Measurements from ENCODE around the gene INKA2.

DNA sequence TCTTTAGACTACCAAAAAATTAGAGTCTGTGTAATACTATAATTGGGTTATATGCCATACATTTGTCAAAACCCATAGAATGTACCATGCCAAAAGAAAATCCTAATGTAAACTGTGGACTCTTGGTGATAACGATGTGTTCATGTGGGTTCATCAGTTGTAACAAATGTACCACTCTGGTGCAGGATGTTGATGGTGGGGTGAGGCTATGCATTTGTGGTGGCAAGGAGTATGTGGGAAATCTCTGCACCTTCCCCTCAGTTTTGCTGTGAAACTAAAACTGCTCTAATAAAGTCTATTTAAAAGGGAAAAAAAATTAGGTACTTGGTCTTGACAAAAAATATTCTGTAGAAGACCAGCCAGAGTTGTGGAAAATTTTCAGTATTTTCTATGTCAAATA lies 43.4 kb downstream of the INKA2 start:
- TF ChIP-seq, protein P1, sequence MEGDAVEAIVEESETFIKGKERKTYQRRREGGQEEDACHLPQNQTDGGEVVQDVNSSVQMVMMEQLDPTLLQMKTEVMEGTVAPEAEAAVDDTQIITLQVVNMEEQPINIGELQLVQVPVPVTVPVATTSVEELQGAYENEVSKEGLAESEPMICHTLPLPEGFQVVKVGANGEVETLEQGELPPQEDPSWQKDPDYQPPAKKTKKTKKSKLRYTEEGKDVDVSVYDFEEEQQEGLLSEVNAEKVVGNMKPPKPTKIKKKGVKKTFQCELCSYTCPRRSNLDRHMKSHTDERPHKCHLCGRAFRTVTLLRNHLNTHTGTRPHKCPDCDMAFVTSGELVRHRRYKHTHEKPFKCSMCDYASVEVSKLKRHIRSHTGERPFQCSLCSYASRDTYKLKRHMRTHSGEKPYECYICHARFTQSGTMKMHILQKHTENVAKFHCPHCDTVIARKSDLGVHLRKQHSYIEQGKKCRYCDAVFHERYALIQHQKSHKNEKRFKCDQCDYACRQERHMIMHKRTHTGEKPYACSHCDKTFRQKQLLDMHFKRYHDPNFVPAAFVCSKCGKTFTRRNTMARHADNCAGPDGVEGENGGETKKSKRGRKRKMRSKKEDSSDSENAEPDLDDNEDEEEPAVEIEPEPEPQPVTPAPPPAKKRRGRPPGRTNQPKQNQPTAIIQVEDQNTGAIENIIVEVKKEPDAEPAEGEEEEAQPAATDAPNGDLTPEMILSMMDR (IDR thresholded peaks at IDR 0.05): no peak
- TF ChIP-seq CHD2 (IDR thresholded peaks at IDR 0.05; ENCODE audit: low read length, partially characterized antibody) (no peak), MXI1 (IDR thresholded peaks at IDR 0.05; ENCODE audit: low read depth, low read length) (no peak), RAD21 (IDR thresholded peaks at IDR 0.05; ENCODE audit: low read length) (no peak), GATA2 (CRISPR knock-in tag; IDR thresholded peaks at IDR 0.05) (no peak), TCF12 (IDR thresholded peaks at IDR 0.05) (no peak), EP300 (IDR thresholded peaks at IDR 0.05; ENCODE audit: borderline replicate concordance in 1 of 2, low read depth in 1 of 2, low read length in 1 of 2) (no peak)
- TF ChIP-seq, protein P2, sequence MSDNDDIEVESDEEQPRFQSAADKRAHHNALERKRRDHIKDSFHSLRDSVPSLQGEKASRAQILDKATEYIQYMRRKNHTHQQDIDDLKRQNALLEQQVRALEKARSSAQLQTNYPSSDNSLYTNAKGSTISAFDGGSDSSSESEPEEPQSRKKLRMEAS (IDR thresholded peaks at IDR 0.05; ENCODE audit: low read depth): no peak
